ENCODE measurements around the gene GPC5. TPM values are rescaled to one million over a fixed set of nuclear protein-coding genes. Genes with fewer than 3 reads are reported as not detected.

The GPC5 gene
- total and polyA plus RNA-seq, 2 of the 8 experiments (the other 6 are each of a cell fraction or from before 2014, with no cell fraction given) = 0.20 to 0.39 TPM

- TF ChIP-seq PHF8 (conservative IDR thresholded peaks at IDR 0.05; ENCODE audit: low read depth, low read length) (0 out of 2 replicates have a peak, but pooled peaks have one; percentile 25), CBX5 (IDR thresholded peaks at IDR 0.05; ENCODE audit: low read depth, low read length) (no peak)
Observed at GRCh38 chr13:91398413-91399188, at the start of gene GPC5 (continued).

Data from H1 (cell line).